ENCODE measurements around the gene ROR2. TPM values are rescaled to one million over a fixed set of nuclear protein-coding genes. Genes with fewer than 3 reads are reported as not detected.

Gene ROR2
- total and polyA plus RNA-seq, 2 experiments from 2014 or later: 8.1 to 18.8 TPM

DNA sequence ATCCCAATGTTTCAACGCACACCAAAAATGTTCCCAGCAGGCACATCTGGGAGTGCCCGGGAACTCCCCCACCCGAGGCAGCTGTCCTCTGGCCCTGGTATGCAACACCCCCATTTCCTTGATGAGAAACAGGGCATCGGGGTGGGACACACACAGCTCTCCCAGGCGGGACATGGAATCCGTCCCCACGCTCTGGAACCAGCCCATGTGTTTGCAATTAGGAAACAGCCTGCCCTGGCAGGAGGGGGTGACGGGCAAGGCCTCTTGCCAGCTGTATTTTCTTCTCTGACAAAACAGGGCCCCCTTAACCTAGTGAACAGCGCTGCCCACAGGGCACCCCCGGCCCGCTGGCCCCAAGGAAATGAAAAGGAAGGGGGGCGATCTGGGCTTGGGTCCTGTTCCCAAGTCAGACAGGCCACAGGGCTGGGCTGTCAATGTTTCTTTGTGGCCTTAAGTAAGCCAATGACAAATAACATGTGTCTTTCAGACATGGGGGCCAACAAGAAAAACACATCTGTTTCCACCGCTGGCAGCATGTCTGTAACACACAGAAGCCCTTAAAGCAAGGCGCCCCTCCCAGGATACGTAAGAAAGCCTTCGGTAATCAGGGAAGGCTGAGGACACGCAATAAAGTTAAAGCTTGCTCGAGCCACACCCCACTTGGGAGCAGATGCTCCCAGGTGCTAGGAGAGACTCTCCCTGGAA, 125.3 kb downstream of the ROR2 start (continued):
- TF ChIP-seq, protein P1, sequence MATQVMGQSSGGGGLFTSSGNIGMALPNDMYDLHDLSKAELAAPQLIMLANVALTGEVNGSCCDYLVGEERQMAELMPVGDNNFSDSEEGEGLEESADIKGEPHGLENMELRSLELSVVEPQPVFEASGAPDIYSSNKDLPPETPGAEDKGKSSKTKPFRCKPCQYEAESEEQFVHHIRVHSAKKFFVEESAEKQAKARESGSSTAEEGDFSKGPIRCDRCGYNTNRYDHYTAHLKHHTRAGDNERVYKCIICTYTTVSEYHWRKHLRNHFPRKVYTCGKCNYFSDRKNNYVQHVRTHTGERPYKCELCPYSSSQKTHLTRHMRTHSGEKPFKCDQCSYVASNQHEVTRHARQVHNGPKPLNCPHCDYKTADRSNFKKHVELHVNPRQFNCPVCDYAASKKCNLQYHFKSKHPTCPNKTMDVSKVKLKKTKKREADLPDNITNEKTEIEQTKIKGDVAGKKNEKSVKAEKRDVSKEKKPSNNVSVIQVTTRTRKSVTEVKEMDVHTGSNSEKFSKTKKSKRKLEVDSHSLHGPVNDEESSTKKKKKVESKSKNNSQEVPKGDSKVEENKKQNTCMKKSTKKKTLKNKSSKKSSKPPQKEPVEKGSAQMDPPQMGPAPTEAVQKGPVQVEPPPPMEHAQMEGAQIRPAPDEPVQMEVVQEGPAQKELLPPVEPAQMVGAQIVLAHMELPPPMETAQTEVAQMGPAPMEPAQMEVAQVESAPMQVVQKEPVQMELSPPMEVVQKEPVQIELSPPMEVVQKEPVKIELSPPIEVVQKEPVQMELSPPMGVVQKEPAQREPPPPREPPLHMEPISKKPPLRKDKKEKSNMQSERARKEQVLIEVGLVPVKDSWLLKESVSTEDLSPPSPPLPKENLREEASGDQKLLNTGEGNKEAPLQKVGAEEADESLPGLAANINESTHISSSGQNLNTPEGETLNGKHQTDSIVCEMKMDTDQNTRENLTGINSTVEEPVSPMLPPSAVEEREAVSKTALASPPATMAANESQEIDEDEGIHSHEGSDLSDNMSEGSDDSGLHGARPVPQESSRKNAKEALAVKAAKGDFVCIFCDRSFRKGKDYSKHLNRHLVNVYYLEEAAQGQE (IDR thresholded peaks at IDR 0.05; ENCODE audit: unreplicated experiment): no peak
- TF ChIP-seq ZNF114 (CRISPR knock-in tag; IDR thresholded peaks at IDR 0.05) (no peak), CREB1 (CRISPR knock-in tag; IDR thresholded peaks at IDR 0.05; ENCODE audit: low read depth) (no peak), JUNB (IDR thresholded peaks at IDR 0.05; ENCODE audit: unreplicated experiment) (no peak), EZH2 (IDR thresholded peaks at IDR 0.05; ENCODE audit: low read depth, unreplicated experiment) (no peak)
- TF ChIP-seq, protein P2, sequence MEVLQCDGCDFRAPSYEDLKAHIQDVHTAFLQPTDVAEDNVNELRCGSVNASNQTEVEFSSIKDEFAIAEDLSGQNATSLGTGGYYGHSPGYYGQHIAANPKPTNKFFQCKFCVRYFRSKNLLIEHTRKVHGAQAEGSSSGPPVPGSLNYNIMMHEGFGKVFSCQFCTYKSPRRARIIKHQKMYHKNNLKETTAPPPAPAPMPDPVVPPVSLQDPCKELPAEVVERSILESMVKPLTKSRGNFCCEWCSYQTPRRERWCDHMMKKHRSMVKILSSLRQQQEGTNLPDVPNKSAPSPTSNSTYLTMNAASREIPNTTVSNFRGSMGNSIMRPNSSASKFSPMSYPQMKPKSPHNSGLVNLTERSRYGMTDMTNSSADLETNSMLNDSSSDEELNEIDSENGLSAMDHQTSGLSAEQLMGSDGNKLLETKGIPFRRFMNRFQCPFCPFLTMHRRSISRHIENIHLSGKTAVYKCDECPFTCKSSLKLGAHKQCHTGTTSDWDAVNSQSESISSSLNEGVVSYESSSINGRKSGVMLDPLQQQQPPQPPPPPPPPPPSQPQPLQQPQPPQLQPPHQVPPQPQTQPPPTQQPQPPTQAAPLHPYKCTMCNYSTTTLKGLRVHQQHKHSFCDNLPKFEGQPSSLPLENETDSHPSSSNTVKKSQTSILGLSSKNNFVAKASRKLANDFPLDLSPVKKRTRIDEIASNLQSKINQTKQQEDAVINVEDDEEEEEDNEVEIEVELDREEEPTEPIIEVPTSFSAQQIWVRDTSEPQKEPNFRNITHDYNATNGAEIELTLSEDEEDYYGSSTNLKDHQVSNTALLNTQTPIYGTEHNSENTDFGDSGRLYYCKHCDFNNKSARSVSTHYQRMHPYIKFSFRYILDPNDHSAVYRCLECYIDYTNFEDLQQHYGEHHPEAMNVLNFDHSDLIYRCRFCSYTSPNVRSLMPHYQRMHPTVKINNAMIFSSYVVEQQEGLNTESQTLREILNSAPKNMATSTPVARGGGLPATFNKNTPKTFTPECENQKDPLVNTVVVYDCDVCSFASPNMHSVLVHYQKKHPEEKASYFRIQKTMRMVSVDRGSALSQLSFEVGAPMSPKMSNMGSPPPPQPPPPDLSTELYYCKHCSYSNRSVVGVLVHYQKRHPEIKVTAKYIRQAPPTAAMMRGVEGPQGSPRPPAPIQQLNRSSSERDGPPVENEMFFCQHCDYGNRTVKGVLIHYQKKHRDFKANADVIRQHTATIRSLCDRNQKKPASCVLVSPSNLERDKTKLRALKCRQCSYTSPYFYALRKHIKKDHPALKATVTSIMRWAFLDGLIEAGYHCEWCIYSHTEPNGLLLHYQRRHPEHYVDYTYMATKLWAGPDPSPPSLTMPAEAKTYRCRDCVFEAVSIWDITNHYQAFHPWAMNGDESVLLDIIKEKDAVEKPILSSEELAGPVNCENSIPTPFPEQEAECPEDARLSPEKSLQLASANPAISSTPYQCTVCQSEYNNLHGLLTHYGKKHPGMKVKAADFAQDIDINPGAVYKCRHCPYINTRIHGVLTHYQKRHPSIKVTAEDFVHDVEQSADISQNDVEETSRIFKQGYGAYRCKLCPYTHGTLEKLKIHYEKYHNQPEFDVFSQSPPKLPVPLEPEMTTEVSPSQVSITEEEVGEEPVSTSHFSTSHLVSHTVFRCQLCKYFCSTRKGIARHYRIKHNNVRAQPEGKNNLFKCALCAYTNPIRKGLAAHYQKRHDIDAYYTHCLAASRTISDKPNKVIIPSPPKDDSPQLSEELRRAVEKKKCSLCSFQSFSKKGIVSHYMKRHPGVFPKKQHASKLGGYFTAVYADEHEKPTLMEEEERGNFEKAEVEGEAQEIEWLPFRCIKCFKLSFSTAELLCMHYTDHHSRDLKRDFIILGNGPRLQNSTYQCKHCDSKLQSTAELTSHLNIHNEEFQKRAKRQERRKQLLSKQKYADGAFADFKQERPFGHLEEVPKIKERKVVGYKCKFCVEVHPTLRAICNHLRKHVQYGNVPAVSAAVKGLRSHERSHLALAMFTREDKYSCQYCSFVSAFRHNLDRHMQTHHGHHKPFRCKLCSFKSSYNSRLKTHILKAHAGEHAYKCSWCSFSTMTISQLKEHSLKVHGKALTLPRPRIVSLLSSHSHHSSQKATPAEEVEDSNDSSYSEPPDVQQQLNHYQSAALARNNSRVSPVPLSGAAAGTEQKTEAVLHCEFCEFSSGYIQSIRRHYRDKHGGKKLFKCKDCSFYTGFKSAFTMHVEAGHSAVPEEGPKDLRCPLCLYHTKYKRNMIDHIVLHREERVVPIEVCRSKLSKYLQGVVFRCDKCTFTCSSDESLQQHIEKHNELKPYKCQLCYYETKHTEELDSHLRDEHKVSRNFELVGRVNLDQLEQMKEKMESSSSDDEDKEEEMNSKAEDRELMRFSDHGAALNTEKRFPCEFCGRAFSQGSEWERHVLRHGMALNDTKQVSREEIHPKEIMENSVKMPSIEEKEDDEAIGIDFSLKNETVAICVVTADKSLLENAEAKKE (CRISPR knock-in tag; IDR thresholded peaks at IDR 0.05): no peak

Data from GM23338 (cell line).